OCI-LY1 (cell line): ENCODE results near the gene VWA5B1.

Source experiments
- EZH2 ChIP-seq: fragments of 200-600 bp; sonication (generic), shearing (Covaris generic); IDR thresholded peaks from 2 replicates; pipeline ENCODE4 v1.8.0; 2017; ENCODE audit warnings: borderline replicate concordance, mixed run types, mild to moderate bottlenecking, antibody characterized with exemption, low read length, moderate library complexity, mixed read lengths
- TF ChIP-seq, protein P1 (sequence below): fragments of 200-600 bp; sonication (generic), shearing (Covaris generic); IDR thresholded peaks from 2 replicates; pipeline ENCODE4 v1.5.1; 2017; ENCODE audit warnings: mild to moderate bottlenecking, antibody characterized with exemption, low read length, moderate library complexity, mixed read lengths

DNA sequence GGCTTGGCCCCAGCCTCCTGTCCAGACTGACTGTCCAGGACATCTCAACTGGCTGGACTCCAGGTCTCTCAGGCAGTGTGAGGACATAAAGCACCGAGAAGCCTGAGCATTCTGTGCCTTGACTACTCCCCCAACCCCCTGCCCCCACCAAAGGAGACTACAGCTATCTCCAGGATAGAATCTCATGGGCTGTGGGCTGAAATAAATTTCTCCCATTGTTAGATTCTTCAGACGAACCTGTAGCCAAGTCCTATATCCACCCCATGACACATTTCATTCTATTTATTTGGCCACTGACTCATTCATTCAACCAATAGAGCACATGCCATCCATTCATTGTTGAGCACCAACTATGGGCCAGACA, 11.4 kb downstream of the VWA5B1 start:
- TF ChIP-seq, protein P1, sequence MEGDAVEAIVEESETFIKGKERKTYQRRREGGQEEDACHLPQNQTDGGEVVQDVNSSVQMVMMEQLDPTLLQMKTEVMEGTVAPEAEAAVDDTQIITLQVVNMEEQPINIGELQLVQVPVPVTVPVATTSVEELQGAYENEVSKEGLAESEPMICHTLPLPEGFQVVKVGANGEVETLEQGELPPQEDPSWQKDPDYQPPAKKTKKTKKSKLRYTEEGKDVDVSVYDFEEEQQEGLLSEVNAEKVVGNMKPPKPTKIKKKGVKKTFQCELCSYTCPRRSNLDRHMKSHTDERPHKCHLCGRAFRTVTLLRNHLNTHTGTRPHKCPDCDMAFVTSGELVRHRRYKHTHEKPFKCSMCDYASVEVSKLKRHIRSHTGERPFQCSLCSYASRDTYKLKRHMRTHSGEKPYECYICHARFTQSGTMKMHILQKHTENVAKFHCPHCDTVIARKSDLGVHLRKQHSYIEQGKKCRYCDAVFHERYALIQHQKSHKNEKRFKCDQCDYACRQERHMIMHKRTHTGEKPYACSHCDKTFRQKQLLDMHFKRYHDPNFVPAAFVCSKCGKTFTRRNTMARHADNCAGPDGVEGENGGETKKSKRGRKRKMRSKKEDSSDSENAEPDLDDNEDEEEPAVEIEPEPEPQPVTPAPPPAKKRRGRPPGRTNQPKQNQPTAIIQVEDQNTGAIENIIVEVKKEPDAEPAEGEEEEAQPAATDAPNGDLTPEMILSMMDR: no peak
- no peak for TF ChIP-seq EZH2
